Hepatocyte (in vitro differentiated cells): ENCODE measurements around the gene CENPC.

Experiments used
- EZH2 ChIP-seq: fragments of 200-600 bp; sonication (generic); IDR thresholded peaks from 2 replicates; pipeline ENCODE4 v1.6.1; 2016; ENCODE audit warnings: antibody characterized with exemption, mild to moderate bottlenecking, borderline replicate concordance
- EZH2phosphoT487 ChIP-seq: fragments of 200-600 bp; sonication (generic); IDR thresholded peaks from one replicate; pipeline ENCODE4 v1.6.1; 2018; ENCODE audit warnings: antibody characterized with exemption, mild to moderate bottlenecking, low read depth, moderate library complexity; ENCODE audit not compliant: unreplicated experiment, severe bottlenecking
- TF ChIP-seq, protein P1 (sequence below): fragments of 200-600 bp; sonication (generic); IDR thresholded peaks from 2 replicates; pipeline ENCODE4 v1.5.1; 2016; ENCODE audit warnings: antibody characterized with exemption, mild to moderate bottlenecking; ENCODE audit not compliant: poor library complexity

DNA sequence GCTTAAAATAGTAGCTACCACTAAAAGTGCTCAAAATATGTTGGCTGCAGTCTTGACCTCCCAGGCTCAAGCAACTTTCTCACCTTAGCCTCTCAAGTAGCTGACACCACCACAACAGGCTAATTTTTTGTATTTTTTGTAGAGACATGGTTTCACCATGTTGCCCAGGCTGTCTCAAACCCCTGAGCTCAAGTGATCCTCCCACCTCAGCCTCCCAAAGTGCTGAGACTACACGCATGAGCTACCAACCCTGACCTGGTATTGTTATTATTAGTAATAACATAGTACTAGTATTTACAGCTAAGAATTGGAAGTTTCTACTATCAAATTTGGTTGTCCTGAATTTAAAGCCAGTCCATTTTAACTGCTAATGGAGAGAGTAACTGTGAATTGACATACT is 31.2 kb upstream of the CENPC start:
- TF ChIP-seq, protein P1, sequence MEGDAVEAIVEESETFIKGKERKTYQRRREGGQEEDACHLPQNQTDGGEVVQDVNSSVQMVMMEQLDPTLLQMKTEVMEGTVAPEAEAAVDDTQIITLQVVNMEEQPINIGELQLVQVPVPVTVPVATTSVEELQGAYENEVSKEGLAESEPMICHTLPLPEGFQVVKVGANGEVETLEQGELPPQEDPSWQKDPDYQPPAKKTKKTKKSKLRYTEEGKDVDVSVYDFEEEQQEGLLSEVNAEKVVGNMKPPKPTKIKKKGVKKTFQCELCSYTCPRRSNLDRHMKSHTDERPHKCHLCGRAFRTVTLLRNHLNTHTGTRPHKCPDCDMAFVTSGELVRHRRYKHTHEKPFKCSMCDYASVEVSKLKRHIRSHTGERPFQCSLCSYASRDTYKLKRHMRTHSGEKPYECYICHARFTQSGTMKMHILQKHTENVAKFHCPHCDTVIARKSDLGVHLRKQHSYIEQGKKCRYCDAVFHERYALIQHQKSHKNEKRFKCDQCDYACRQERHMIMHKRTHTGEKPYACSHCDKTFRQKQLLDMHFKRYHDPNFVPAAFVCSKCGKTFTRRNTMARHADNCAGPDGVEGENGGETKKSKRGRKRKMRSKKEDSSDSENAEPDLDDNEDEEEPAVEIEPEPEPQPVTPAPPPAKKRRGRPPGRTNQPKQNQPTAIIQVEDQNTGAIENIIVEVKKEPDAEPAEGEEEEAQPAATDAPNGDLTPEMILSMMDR, result no peak
- no peak for TF ChIP-seq EZH2
- TF ChIP-seq EZH2phosphoT487, result no peak
